Ovary (tissue), 9 donors: ENCODE measurements around the gene CCDC110. TPM values are rescaled to one million over a fixed set of nuclear protein-coding genes. Genes with fewer than 3 reads are reported as not detected.

Experiments used
- DNase-seq, 5 donors: peaks; one replicate each; pipeline ENCODE4 v3.0.0-alpha.2; 2019 to 2020
- H3K27ac ChIP-seq, 2 donors: fragments of 200-600 bp; one replicate each; pipeline versions ENCODE4 v1.5.1 to v1.8.0; 2019 to 2022
- H3K27me3 ChIP-seq: fragments of 200-600 bp; one replicate; pipeline ENCODE4 v1.8.0; 2022
- H3K36me3 ChIP-seq: fragments of 200-600 bp; sonication (generic); one replicate; pipeline ENCODE4 v1.5.1; 2019
- H3K4me1 ChIP-seq: one replicate; pipeline ENCODE4 v1.8.1; 2013; ENCODE audit warnings: mild to moderate bottlenecking, moderate library complexity; ENCODE audit not compliant: insufficient read depth
- H3K4me3 ChIP-seq: fragments of 200-600 bp; sonication (generic); one replicate; pipeline ENCODE4 v1.5.1; 2017
- H3K9me3 ChIP-seq, 2 donors: fragments of 200-600 bp in 1 of 2; sonication (generic) in 1 of 2; one replicate each; pipeline versions ENCODE4 v1.5.1 to v1.8.1; 2013 to 2019; ENCODE audit warnings: mild to moderate bottlenecking in 1 of 2, moderate library complexity in 1 of 2
- CTCF ChIP-seq, 3 donors: fragments of 450-650 bp in 2 of 3; fragments of 200-600 bp in 1 of 3; IDR thresholded peaks; one replicate each; pipeline versions ENCODE4 v1.5.1 to v1.8.0; 2016 to 2022; ENCODE audit warnings: antibody characterized with exemption in 3 of 3, mild to moderate bottlenecking in 1 of 3
- EP300 ChIP-seq: sonication (generic); formaldehyde crosslinking; IDR thresholded peaks from one replicate; pipeline ENCODE4 v1.6.1; 2017; ENCODE audit warnings: antibody characterized with exemption
- POLR2A ChIP-seq: fragments of 450-650 bp; IDR thresholded peaks from one replicate; pipeline ENCODE4 v1.6.1; 2017; ENCODE audit warnings: antibody characterized with exemption, mild to moderate bottlenecking, moderate library complexity
- WGBS, 3 donors: extraction: QIAGEN DNeasy Blood & Tissue Kit in 1 of 3; methylation state at CpG; one replicate each; pipeline versions ENCODE4 v1.1.5 to v1.1.7; 2013 to 2017; 5-methylcytosine and 5-hydroxymethylcytosine counted together
- intact Hi-C, 4 donors: fragments of 100-400 bp; cut with DNase I; formaldehyde crosslinking; loops; one replicate each; pipeline versions ENCODE4 v1.11.0 to v1.15.1; 2022 to 2023
- polyA plus RNA-seq, 2 donors: library from polyadenylated mRNA; stranded (reverse); fragments of 200-250 nt in 1 of 2; fragments of 350-450 nt in 1 of 2; fragmentation: Illumina TruSeq in 1 of 2; extraction: RNeasy Lipid Tissue Mini Kit (QIAGEN cat#74804) in 1 of 2; gene quantifications; one replicate each; pipeline ENCODE4 v1.2.3, GENCODE V29; 2013 to 2014
- total RNA-seq, 7 donors: library from RNA; depleted of rRNA in 2 of 7; stranded (reverse); fragments of >200 nt in 2 of 7; fragmentation: NEBNext Ultra II Directional in 3 of 7; extraction: Animal tissue kit (Norgen Biotek cat#: 25700) in 3 of 7; gene quantifications; one replicate each; pipeline versions ENCODE4 v1.1.0 to v1.2.4, GENCODE V29; 2016 to 2023
- donor health status: DM: no; HTN: no; CAD: no; lungs with moderate emphysema.
- donor health status: DM: no; HTN: no; CAD: no.
- donor health status: Bipolar disorder and iron deficiency.
- donor health status: DM: yes; HTN: yes; CAD: no.
- donor health status: DM: no; HTN: no; CAD: no.
- donor health status: DM: yes; HTN: yes; CAD: no.

Gene CCDC110
- total and polyA plus RNA-seq, 9 donors, result 1.8 to 6.4 (median 3.2) TPM

DNA sequence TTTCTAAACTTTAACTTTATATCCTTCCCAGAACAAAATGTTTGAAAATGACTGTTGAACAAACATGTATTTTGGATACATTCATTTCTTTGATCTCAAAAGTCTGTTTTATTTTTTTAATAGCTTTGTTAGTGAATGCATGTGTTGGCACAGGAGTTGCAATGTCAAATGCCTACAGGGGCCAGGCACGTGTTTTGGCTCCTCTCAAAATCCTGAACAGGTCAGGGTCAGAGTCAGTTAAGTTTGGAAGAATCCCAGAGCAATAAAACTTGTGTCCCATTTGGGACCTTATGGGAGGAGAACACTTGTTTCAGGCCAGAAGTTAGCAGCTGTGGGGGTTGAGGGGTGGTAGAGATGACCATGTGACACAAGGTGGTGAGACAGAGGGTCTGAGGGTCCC, 29.0 kb upstream of the CCDC110 start:
- Histone ChIP-seq H3K27ac (no peak overlapping the region), H3K27me3 (no peaks in the 10 kb centered on the region), H3K4me3 (no peak overlapping the region), H3K9me3 (no peaks in the 10 kb centered on the region), H3K4me1 (peaks cover 2% of the 10 kb centered on the region), H3K36me3 (no peaks in the 10 kb centered on the region)
- DNase-seq, result no peak
- TF ChIP-seq EP300 (no peak), CTCF (IDR thresholded peaks at IDR 0.05) (no peak), POLR2A (no peak)
- intact Hi-C loops, result no loop called here
- WGBS, 3 donors, result 9 to 25% (median 13%) methylated on average over 1 of the region's 1 CpG

DNA sequence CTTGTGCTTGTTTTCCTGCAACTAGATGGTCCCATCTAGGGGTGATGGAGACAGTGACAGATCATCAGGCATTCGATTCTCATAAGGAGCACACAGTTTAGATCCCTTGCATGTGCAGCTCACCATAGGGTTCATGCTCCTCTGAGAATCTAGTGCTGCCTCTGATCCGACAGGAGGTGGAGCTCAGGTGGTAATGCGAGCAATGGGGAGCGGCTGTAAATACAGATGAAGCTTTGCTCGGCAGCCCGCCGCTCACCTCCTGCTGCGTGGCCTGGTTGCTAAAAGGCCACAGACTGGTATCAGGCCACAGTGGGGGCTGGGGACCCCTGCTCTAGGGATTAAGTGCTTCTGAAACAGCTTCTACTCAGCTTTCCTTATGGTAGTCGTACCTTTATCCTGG, 28.5 kb upstream of the CCDC110 start:
- intact Hi-C loops, result no loop called here
- Histone ChIP-seq H3K36me3 (no peaks in the 10 kb centered on the region), H3K27ac (no peak overlapping the region), H3K9me3 (no peaks in the 10 kb centered on the region), H3K27me3 (no peaks in the 10 kb centered on the region), H3K4me3 (no peak overlapping the region), H3K4me1 (peaks cover 2% of the 10 kb centered on the region)
- TF ChIP-seq CTCF (IDR thresholded peaks at IDR 0.05) (no peak), POLR2A (no peak), EP300 (no peak)
- 95 to 98% (median 97%) methylated on average over 9 of the region's 9 CpGs for WGBS, 3 donors
- no peak for DNase-seq

GRCh38 chr4:185488650-185489049, 17.1 kb upstream of the CCDC110 start:
- TF ChIP-seq POLR2A (no peak), EP300 (no peak), CTCF (IDR thresholded peaks at IDR 0.05) (no peak)
- H3K36me3 ChIP-seq, result no peaks in the 10 kb centered on the region
- DNase-seq, result no peak
- H3K4me3 ChIP-seq, result no peak overlapping the region
- H3K27me3 ChIP-seq, result no peaks in the 10 kb centered on the region
- intact Hi-C loops, result no loop called here
- no peak overlapping the region for H3K27ac ChIP-seq
- no peaks in the 10 kb centered on the region for H3K9me3 ChIP-seq
- no peaks in the 10 kb centered on the region for H3K4me1 ChIP-seq
- WGBS, 3 donors, result 94 to 95% (median 94%) methylated on average over 2 of the region's 2 CpGs

DNA sequence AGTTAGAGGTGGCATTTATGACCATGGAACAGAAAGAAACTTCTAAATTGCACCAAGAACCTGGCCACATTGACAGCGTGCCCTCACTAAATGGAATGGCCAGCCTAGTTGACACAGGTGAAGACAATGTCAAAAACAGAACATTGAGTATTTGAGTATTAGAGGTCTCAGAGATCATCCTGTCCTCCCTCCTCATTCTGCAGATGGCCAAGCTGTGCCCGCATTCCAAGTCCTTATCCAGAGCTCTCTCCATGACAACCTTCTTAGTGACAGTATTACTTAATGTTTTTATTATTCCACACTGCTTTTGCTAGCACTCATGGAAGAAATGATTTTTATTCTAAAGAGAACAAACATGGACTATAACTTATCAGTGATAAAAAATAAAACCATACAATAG, 9.9 kb upstream of the CCDC110 start:
- H3K4me1 ChIP-seq, result no peaks in the 10 kb centered on the region
- H3K4me3 ChIP-seq, result no peak overlapping the region
- H3K27me3 ChIP-seq, result no peaks in the 10 kb centered on the region
- TF ChIP-seq EP300 (no peak), CTCF (IDR thresholded peaks at IDR 0.05) (no peak), POLR2A (no peak)
- no peak for DNase-seq
- no peaks in the 10 kb centered on the region for H3K9me3 ChIP-seq
- intact Hi-C loops, result no loop called here
- H3K27ac ChIP-seq, result no peak overlapping the region
- 88 to 94% (median 91%) methylated on average over 2 of the region's 2 CpGs for WGBS, 3 donors
- H3K36me3 ChIP-seq, result no peaks in the 10 kb centered on the region
